HepG2 (cell line): ENCODE measurements around the gene QSER1. TPM values are rescaled to one million over a fixed set of nuclear protein-coding genes. Genes with fewer than 3 reads are reported as not detected.

Experiments used
- ARID4A ChIP-seq: sonication (generic); formaldehyde crosslinking; IDR thresholded peaks from 2 replicates; pipeline ENCODE4 v1.5.0; 2020; ENCODE audit warnings: mild to moderate bottlenecking, missing genetic modification reagents, borderline replicate concordance
- CC2D1A ChIP-seq: sonication (generic); formaldehyde crosslinking; IDR thresholded peaks from 2 replicates; pipeline ENCODE4 v1.8.1; 2023; ENCODE audit warnings: mild to moderate bottlenecking, missing genetic modification reagents
- FOSL1 ChIP-seq: sonication (generic); formaldehyde crosslinking; IDR thresholded peaks from 2 replicates; pipeline ENCODE4 v1.9.0; 2021; ENCODE audit warnings: missing genetic modification reagents, borderline replicate concordance
- KAT2B ChIP-seq: fragments of 150-350 bp; IDR thresholded peaks from 2 replicates; pipeline ENCODE4 v1.6.1; 2014; ENCODE audit warnings: low read depth, low read length, borderline replicate concordance
- KDM2A ChIP-seq: sonication (generic); formaldehyde crosslinking; IDR thresholded peaks from 2 replicates; pipeline ENCODE4 v1.4.0; 2020; ENCODE audit warnings: low read depth, missing genetic modification reagents, borderline replicate concordance
- MXI1 ChIP-seq: IDR thresholded peaks from 3 replicates; pipeline ENCODE4 v1.6.1; 2012; ENCODE audit warnings: low read depth, low read length, inconsistent platforms, borderline replicate concordance
- RARG ChIP-seq: sonication (generic); formaldehyde crosslinking; IDR thresholded peaks from 2 replicates; pipeline ENCODE4 v1.4.0; 2020; ENCODE audit warnings: low read depth, mild to moderate bottlenecking, missing genetic modification reagents
- ZBTB40 ChIP-seq, 2 experiments: fragments of 450-650 bp in 1 of 2; sonication (generic) in 1 of 2; formaldehyde crosslinking in 1 of 2; IDR thresholded peaks; 2 replicates each; pipeline versions ENCODE4 v1.6.1 to v1.8.0; 2016 to 2022; ENCODE audit warnings: antibody characterized with exemption in 1 of 2, mild to moderate bottlenecking in 1 of 2, missing genetic modification reagents in 1 of 2
- polyA plus RNA-seq, 8 experiments: library from polyadenylated mRNA; depleted of rRNA in 3 of 8; stranded (reverse) in 7 of 8; unstranded in 1 of 8; fragments of >200 nt; fragmentation: Illumina TruSeq in 4 of 8; extraction: Trizol in 4 of 8; gene quantifications; 2 replicates each; pipeline versions ENCODE4 v1.2.1 to v1.2.3, GENCODE V29; 2011 to 2016; ENCODE audit warnings: low read depth in 4 of 8, missing spikeins in 1 of 8, mixed read lengths in 1 of 8; ENCODE audit not compliant: insufficient read depth in 1 of 8
- total RNA-seq, 5 experiments: library from RNA; depleted of rRNA; stranded (reverse); fragments of >200 nt; fragmentation: Illumina TruSeq; extraction: Trizol; gene quantifications; 2 replicates each; pipeline ENCODE4 v1.2.3, GENCODE V29; 2016; ENCODE audit warnings: low read depth in 1 of 5
- TF ChIP-seq, protein P1 (sequence below): sonication (generic); formaldehyde crosslinking; IDR thresholded peaks from 2 replicates; pipeline ENCODE4 v1.9.0; 2022; ENCODE audit warnings: low read depth, missing genetic modification reagents
- TF ChIP-seq, protein P2 (sequence below): sonication (generic); formaldehyde crosslinking; IDR thresholded peaks from 2 replicates; pipeline ENCODE4 v1.4.0; 2020; ENCODE audit warnings: missing genetic modification reagents

The QSER1 gene
- total and polyA plus RNA-seq, 2 of the 13 experiments (the other 11 are each of a cell fraction or from before 2014, with no cell fraction given) = 8.9 to 17.3 TPM

DNA sequence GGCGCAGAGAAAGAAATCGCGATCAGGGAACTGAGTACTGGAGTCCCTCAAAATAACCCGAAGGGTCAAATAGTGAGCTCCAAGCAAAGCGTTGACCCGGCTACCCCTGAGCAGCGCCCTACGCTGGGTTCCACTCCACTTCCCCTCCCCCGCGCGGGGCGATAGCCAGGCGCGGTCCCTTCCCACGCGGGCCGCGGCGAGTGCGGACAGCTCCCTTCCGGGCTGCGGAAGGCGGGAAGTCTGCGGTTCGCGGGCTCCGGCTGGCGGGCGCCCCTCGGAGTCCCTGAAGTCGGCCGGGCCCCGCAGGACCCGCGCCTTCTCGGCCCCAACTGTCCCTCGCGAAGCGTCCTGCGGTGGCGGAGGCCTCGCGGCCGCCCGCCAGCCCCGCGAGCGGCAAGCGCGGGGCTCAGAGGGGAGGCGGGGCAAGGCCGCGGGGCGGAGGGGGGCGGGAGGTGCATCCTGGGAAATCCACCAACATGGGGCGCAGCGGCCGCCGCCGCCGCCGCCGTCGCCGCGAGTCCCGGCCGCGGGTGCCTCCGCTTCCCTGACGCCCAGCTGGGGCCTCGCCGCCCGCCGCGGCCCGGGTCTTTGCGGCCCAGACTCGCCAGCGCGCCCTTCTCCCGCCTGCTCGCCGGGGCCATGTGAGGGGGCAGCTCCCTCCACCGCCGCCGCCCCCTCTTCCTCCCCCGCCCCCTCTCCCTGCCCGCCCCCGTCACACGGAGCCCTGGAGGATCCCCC, at the start of gene QSER1 (continued):
- TF ChIP-seq ARID4A (CRISPR knock-in tag) (peak; percentile 64), KDM2A (no peak; the same call in none of the 2 replicates), ZBTB40 (IDR thresholded peaks at IDR 0.05) (no peak), ZBTB40 (CRISPR knock-in tag; IDR thresholded peaks at IDR 0.05) (no peak), KAT2B (no peak), CC2D1A (CRISPR knock-in tag) (no peak), FOSL1 (CRISPR knock-in tag) (no peak), RARG (CRISPR knock-in tag) (no peak), MXI1 (0 out of 3 replicates have a peak, but pooled peaks have one; percentile 11)
- TF ChIP-seq, protein P1, sequence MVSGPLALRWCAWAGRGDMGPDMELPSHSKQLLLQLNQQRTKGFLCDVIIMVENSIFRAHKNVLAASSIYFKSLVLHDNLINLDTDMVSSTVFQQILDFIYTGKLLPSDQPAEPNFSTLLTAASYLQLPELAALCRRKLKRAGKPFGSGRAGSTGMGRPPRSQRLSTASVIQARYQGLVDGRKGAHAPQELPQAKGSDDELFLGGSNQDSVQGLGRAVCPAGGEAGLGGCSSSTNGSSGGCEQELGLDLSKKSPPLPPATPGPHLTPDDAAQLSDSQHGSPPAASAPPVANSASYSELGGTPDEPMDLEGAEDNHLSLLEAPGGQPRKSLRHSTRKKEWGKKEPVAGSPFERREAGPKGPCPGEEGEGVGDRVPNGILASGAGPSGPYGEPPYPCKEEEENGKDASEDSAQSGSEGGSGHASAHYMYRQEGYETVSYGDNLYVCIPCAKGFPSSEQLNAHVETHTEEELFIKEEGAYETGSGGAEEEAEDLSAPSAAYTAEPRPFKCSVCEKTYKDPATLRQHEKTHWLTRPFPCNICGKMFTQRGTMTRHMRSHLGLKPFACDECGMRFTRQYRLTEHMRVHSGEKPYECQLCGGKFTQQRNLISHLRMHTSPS = no peak
- TF ChIP-seq, protein P2, sequence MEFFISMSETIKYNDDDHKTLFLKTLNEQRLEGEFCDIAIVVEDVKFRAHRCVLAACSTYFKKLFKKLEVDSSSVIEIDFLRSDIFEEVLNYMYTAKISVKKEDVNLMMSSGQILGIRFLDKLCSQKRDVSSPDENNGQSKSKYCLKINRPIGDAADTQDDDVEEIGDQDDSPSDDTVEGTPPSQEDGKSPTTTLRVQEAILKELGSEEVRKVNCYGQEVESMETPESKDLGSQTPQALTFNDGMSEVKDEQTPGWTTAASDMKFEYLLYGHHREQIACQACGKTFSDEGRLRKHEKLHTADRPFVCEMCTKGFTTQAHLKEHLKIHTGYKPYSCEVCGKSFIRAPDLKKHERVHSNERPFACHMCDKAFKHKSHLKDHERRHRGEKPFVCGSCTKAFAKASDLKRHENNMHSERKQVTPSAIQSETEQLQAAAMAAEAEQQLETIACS (CRISPR knock-in tag) = no peak
